NCI-H2171 (cell line): ENCODE results near the gene ABCA2.

ENCODE experiments used
- DNase-seq: peaks from one replicate; lab custom pipeline; 2025; lab: John Stamatoyannopoulos, UW

ABCA2 gene

DNA sequence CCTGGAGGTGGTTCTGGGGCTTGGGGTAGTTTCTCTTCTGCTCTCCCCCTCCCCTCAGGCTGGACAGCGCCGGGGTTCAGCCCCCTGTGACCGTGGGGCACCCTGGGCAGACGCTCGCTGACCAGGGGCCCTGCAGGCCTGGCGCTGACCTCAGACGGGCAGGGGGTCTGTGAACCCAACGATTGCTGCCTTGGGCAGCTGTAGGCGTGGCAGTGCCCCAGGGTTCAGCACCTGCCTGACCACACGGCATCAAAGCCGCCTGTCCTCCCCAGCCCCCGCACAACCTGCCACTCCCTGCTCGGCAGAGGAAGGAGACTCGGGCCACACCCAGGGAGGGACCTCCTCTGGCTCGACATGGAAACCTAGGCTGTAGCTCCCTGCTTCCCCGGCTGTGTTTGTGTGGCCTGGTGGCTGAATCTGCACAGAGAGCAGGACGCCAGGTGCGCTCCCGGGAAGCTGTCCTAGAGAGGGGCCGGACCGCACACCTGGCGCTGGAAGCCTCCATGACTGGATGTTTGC is 63.8 kb downstream of the ABCA2 start:
- no peak for DNase-seq

GRCh38 chr9:136963751-136964150 is 64.3 kb downstream of the ABCA2 start:
- DNase-seq, result no peak

DNA sequence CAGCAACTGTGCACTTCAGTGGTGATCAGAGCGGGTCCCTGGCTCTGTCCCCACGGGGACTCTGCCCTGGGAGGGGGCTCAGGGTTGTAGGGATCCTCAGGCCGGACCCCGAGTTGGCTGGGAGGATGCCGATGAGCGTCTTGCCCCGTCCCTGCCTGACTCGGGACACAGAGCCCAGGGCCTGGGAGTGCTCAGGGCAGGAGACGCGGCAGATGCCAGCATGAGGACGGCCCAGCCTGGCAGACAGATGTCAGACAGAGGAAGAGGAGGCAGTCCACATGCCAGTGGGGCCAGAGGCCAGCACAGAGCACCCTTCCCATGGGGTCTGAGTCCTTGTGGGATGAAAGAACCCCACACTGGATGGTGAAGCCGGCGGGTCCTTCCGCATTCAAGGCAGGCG is 64.7 kb downstream of the ABCA2 start:
- DNase-seq, result no peak

DNA sequence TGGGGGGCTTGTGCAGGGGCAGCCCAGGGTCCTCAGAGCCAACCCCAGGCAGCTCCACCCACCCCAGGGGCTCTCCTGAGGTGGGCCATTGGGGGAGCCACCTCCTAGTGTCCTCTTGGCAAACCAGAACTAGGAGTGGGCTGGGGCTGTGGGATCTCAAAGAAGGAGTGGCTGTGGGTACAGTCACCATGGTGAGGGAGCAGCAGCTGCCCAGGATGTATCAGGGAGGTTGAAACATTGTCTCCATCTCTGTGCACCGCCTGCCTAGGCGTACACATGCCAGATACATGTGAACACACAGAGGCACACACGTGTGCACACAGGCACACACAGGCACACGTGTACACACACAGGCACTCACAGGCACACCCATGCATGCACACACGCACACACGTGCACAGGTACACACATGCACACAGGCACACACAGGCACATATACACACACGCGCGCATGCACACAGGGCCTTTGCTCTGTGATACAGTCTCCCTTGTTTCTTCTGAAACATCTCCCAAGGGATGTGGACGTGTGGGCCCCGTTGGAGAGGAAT is 65.3 kb downstream of the ABCA2 start:
- no peak for DNase-seq

GRCh38 chr9:136962163-136962562 is 65.9 kb downstream of the ABCA2 start:
- no peak for DNase-seq

DNA sequence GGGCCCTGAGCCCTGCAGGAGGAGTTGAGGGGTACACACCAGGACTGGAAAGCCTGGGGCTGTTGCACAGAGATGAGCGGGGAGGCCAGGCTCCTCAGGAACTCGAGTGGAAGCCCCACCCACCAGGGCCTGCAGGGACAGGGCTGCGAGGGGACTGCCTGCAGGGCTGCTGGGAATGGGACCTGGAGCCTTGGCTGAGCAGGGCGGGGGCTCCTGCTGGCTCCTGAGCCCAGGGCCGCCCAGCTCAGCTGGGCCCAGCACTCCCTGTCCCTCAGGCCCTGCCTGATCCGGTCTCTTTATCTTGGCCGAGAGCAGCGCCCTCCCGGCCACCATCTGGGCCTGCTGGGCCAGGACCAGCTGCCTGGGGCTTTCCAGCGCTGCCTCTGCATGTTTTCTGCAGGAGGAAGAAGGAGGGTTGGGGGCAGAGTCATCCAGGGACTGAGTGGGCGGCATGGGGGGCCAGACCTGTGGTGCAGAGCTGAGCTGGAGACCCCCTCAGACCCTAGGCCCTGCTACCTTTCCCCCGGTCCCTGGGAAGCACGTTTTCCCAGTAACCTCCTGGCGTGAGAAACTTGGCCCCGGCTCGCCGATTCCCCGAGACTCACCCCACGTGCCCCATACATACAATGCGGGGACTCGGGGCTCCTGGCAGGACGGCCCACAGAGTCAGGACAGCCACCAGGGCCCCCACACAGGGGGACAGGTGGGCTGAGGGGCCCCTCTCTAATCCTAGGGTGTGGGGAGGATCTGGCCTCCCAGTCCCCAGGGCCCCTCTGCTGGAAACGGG is 66.6 kb downstream of the ABCA2 start:
- no peak for DNase-seq

DNA sequence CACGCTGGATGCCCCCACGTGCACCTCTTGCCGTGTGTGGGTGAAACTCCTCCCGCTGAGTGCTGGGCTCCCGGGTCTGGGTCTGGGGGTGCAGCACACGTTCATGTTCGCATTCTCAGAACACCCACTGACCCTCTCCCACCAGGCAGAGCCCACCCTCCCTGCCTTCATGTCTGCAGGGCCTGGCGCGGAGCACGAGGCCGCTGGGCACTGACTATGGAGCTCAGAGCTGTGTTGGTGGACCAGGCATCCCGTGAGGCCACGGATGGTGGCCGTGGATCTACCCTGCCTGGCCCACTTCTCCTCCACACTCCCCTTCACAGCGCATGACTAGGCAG is 67.1 kb downstream of the ABCA2 start:
- no peak for DNase-seq

DNA sequence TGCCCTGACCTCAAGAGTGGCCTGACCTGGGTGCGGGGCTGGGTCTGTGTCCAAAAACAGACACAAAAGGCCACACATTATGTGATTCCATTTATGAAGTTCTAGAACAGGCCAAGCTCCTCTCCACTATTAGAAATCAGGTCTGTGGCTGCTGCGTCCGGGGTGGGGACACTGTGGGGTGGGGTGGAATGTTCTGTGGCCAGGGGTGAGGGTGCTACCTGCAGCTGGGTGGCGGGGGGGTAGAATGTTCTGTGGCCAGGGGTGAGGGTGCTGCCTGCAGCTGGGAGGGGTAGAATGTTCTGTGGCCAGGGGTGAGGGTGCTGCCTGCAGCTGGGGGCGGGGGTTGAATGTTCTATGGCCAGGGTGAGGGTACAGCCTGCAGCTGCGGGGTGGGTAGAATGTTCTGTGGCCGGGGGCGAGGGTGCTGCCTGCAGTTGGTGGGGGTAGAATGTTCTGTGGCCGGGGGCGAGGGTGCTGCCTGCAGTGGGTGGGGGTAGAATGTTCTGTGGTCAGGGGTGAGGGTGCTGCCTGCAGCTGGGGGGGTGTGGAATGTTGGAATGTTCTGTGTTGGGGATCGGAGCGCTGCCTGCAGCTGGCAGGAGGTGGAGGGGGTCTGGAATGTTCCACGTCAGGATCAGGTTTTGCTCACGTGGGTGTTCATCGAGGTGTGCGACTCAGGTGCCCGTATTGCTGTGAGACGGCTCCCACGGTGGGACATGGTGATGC is 67.7 kb downstream of the ABCA2 start:
- no peak for DNase-seq

GRCh38 chr9:136958898-136959850 is 68.9 kb downstream of the ABCA2 start:
- DNase-seq, result no peak

DNA sequence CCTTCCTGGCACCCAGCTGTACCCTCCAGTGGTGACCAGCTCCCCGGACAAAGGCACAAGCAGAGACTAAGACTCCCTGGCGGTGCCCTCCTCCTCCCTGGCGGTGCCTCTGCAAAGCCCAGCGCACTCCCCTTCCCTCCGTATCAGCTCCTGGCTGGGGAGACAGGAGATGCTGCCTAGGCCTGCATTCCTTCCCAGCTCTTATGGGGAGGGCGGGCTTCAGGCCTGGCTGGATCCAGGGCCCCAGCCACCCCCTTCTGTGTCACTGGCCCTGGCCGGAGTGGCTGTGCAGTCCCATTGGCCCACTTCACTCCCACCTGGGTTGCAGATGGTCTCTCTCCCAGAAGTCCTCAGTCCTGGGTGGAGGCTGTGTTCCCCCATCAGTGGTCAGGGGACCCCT is 69.6 kb downstream of the ABCA2 start:
- no peak for DNase-seq

DNA sequence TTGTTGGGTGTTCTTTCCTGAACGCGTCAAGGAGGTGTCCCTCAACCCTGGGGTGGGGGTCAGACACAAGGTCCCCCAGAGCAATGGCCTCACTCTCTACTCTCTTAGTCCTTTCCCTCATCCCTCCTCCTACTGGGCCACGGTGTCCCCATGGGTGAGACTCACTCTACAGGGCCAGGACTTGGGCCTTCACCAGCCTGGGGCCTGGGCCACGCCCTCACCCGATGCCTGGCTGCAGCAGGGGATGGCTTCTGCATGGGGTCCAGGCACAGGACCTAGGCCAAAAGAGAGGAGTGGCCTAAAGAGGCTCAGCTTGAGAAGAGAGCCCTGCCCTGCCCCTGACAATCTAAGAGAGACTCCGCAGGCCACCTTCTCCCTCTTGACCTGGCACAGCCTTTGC is 70.1 kb downstream of the ABCA2 start:
- no peak for DNase-seq

DNA sequence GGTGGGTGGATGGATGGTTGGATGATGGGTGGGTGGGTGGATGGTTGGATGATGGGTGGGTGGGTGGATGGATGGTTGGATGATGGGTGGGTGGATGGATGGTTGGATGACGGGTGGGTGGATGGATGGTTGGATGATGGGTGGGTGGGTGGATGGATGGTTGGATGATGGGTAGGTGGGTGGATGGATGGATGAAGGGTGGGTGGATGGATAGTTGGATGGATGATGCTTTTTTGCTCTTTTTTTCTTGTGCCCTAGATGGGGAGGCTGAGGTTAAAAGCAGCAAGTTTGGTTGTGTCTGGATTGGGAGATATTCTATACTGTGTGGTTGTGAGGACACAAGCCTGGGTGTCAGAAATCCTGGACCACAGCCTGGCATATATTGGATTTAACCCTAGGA is 70.6 kb downstream of the ABCA2 start:
- DNase-seq, result no peak
